HAP-1 (cell line): ENCODE data around the gene MYO18B.

ENCODE experiments used
- DNase-seq, 2 experiments: peaks; one replicate each; pipeline ENCODE4 v3.0.0-alpha.2; 2016 to 2020; ENCODE audit warnings: low spot score in 2 of 2
- H3K27me3 ChIP-seq: fragments of 250-450 bp; sonication (Bioruptor Pico); 2 replicates; pipeline ENCODE4 v1.5.1; 2020; ENCODE audit warnings: low read depth, mild to moderate bottlenecking, moderate library complexity
- H3K36me3 ChIP-seq: fragments of 250-450 bp; sonication (Bioruptor Pico); replicated peaks from 2 replicates; pipeline ENCODE4 v1.5.1; 2020; ENCODE audit warnings: mild to moderate bottlenecking
- H3K4me1 ChIP-seq: fragments of 250-450 bp; sonication (Bioruptor Pico); 2 replicates; pipeline ENCODE4 v1.5.1; 2020; ENCODE audit warnings: mild to moderate bottlenecking
- H3K4me3 ChIP-seq: fragments of 250-450 bp; sonication (Bioruptor Pico); 2 replicates; pipeline ENCODE4 v1.5.1; 2020; ENCODE audit warnings: mild to moderate bottlenecking, moderate library complexity
- H3K9me3 ChIP-seq: fragments of 250-450 bp; sonication (Bioruptor Pico); 2 replicates; pipeline ENCODE4 v1.5.1; 2020; ENCODE audit warnings: mild to moderate bottlenecking, moderate library complexity
- in situ Hi-C: fragments of 300-500 bp; cut with MboI; formaldehyde crosslinking; loops from 3 replicates; pipeline ENCODE4 v1.14.3; 2020; ENCODE audit warnings: low sequenced_read_pairs, inconsistent platforms, mixed read lengths

Gene MYO18B

GRCh38 chr22:26041931-26042330 lies 299.9 kb downstream of the MYO18B start:
- no peaks in the 10 kb centered on the region for H3K36me3 ChIP-seq
- DNase-seq = no peak
- no peaks in the 10 kb centered on the region for H3K27me3 ChIP-seq
- in situ Hi-C loops = no loop called here
- H3K4me3 ChIP-seq = no peak overlapping the region
- no peaks in the 10 kb centered on the region for H3K9me3 ChIP-seq
- no peaks in the 10 kb centered on the region for H3K4me1 ChIP-seq

GRCh38 chr22:26043031-26043430 lies 301.0 kb downstream of the MYO18B start:
- no peak for DNase-seq
- H3K4me1 ChIP-seq = no peaks in the 10 kb centered on the region
- no peak overlapping the region for H3K4me3 ChIP-seq
- no peaks in the 10 kb centered on the region for H3K27me3 ChIP-seq
- H3K36me3 ChIP-seq = no peaks in the 10 kb centered on the region
- H3K9me3 ChIP-seq = no peaks in the 10 kb centered on the region
- in situ Hi-C loops = no loop called here

- no peaks in the 10 kb centered on the region for H3K9me3 ChIP-seq
- H3K27me3 ChIP-seq = 0 out of 2 replicates have a peak, but pooled peaks cover 4% of the 10 kb centered on the region
- H3K36me3 ChIP-seq = no peaks in the 10 kb centered on the region
- no peak overlapping the region for H3K4me3 ChIP-seq
- H3K4me1 ChIP-seq = no peaks in the 10 kb centered on the region
- in situ Hi-C loops = no loop called here
- no peak for DNase-seq
Measured at GRCh38 chr22:26045051-26045450, 303.1 kb downstream of the MYO18B start.

GRCh38 chr22:26045860-26046259 lies 303.9 kb downstream of the MYO18B start:
- Histone ChIP-seq H3K36me3 (no peaks in the 10 kb centered on the region), H3K27me3 (0 out of 2 replicates have a peak, but pooled peaks cover 4% of the 10 kb centered on the region), H3K4me1 (no peaks in the 10 kb centered on the region), H3K9me3 (no peaks in the 10 kb centered on the region), H3K4me3 (no peak overlapping the region)
- in situ Hi-C loops = no loop called here
- no peak for DNase-seq

- Histone ChIP-seq H3K9me3 (no peaks in the 10 kb centered on the region), H3K27me3 (0 out of 2 replicates have a peak, but pooled peaks cover 4% of the 10 kb centered on the region), H3K36me3 (no peaks in the 10 kb centered on the region), H3K4me3 (no peak overlapping the region), H3K4me1 (no peaks in the 10 kb centered on the region)
- in situ Hi-C loops = no loop called here
- no peak for DNase-seq
Measured at GRCh38 chr22:26047516-26047915, 305.5 kb downstream of the MYO18B start.

GRCh38 chr22:26047920-26048319 lies 305.9 kb downstream of the MYO18B start:
- DNase-seq = no peak
- Histone ChIP-seq H3K4me3 (no peak overlapping the region), H3K27me3 (0 out of 2 replicates have a peak, but pooled peaks cover 4% of the 10 kb centered on the region), H3K36me3 (no peaks in the 10 kb centered on the region), H3K9me3 (no peaks in the 10 kb centered on the region), H3K4me1 (no peaks in the 10 kb centered on the region)
- in situ Hi-C loops = no loop called here

GRCh38 chr22:26050079-26050478 lies 308.1 kb downstream of the MYO18B start:
- H3K4me3 ChIP-seq = no peak overlapping the region
- no peak for DNase-seq
- H3K4me1 ChIP-seq = no peaks in the 10 kb centered on the region
- H3K9me3 ChIP-seq = no peaks in the 10 kb centered on the region
- peaks cover 4% of the 10 kb centered on the region; the same call in 1 of the 2 replicates for H3K27me3 ChIP-seq
- in situ Hi-C loops = no loop called here
- H3K36me3 ChIP-seq = no peaks in the 10 kb centered on the region

- no peaks in the 10 kb centered on the region for H3K9me3 ChIP-seq
- in situ Hi-C loops = no loop called here
- DNase-seq = no peak
- no peak overlapping the region for H3K4me3 ChIP-seq
- H3K4me1 ChIP-seq = no peaks in the 10 kb centered on the region
- H3K36me3 ChIP-seq = no peaks in the 10 kb centered on the region
- peaks cover 10% of the 10 kb centered on the region; the same call in 1 of the 2 replicates for H3K27me3 ChIP-seq
Measured at GRCh38 chr22:26053737-26054316, 311.8 kb downstream of the MYO18B start.

GRCh38 chr22:26054841-26055605 lies 313.0 kb downstream of the MYO18B start:
- Histone ChIP-seq H3K36me3 (no peaks in the 10 kb centered on the region), H3K27me3 (peaks cover 7% of the 10 kb centered on the region; the same call in 1 of the 2 replicates), H3K4me3 (no peak overlapping the region), H3K4me1 (no peaks in the 10 kb centered on the region), H3K9me3 (no peaks in the 10 kb centered on the region)
- in situ Hi-C loops = no loop called here
- DNase-seq = no peak

GRCh38 chr22:26055693-26056092 lies 313.7 kb downstream of the MYO18B start:
- in situ Hi-C loops = no loop called here
- Histone ChIP-seq H3K4me1 (no peaks in the 10 kb centered on the region), H3K27me3 (peaks cover 7% of the 10 kb centered on the region; the same call in 1 of the 2 replicates), H3K9me3 (no peaks in the 10 kb centered on the region), H3K4me3 (no peak overlapping the region), H3K36me3 (no peaks in the 10 kb centered on the region)
- DNase-seq = no peak

- no peak overlapping the region for H3K4me3 ChIP-seq
- in situ Hi-C loops = no loop called here
- peaks cover 7% of the 10 kb centered on the region; the same call in 1 of the 2 replicates for H3K27me3 ChIP-seq
Measured at GRCh38 chr22:26056455-26057200, 314.6 kb downstream of the MYO18B start.

GRCh38 chr22:26057731-26058130 lies 315.7 kb downstream of the MYO18B start:
- Histone ChIP-seq H3K27me3 (peaks cover 7% of the 10 kb centered on the region; the same call in 1 of the 2 replicates), H3K4me1 (no peaks in the 10 kb centered on the region), H3K9me3 (no peaks in the 10 kb centered on the region), H3K4me3 (no peak overlapping the region), H3K36me3 (no peaks in the 10 kb centered on the region)
- in situ Hi-C loops = no loop called here
- DNase-seq = no peak

More at GRCh38 chr22:26056455-26057200, 314.6 kb downstream of the MYO18B start:
- no peaks in the 10 kb centered on the region for H3K36me3 ChIP-seq
- H3K9me3 ChIP-seq = no peaks in the 10 kb centered on the region
- no peak for DNase-seq
- H3K4me1 ChIP-seq = no peaks in the 10 kb centered on the region

GRCh38 chr22:26064048-26064447 lies 322.1 kb downstream of the MYO18B start:
- no peaks in the 10 kb centered on the region for H3K9me3 ChIP-seq
- H3K27me3 ChIP-seq = no peaks in the 10 kb centered on the region
- H3K4me1 ChIP-seq = no peaks in the 10 kb centered on the region
- H3K4me3 ChIP-seq = no peak overlapping the region
- no peaks in the 10 kb centered on the region for H3K36me3 ChIP-seq
- DNase-seq = no peak
- in situ Hi-C loops = no loop called here

GRCh38 chr22:26065847-26066246 lies 323.9 kb downstream of the MYO18B start:
- no peak overlapping the region for H3K4me3 ChIP-seq
- H3K4me1 ChIP-seq = no peaks in the 10 kb centered on the region
- DNase-seq = no peak
- H3K27me3 ChIP-seq = no peaks in the 10 kb centered on the region
- H3K9me3 ChIP-seq = no peaks in the 10 kb centered on the region
- no peaks in the 10 kb centered on the region for H3K36me3 ChIP-seq
- in situ Hi-C loops = no loop called here
